Hepatocyte (in vitro differentiated cells): ENCODE results near the gene NRIP3.

Source experiments
- EZH2 ChIP-seq: fragments of 200-600 bp; sonication (generic); IDR thresholded peaks from 2 replicates; pipeline ENCODE4 v1.6.1; 2016; ENCODE audit warnings: antibody characterized with exemption, mild to moderate bottlenecking, borderline replicate concordance
- TF ChIP-seq, protein P1 (sequence below): fragments of 200-600 bp; sonication (generic); IDR thresholded peaks from 2 replicates; pipeline ENCODE4 v1.5.1; 2016; ENCODE audit warnings: antibody characterized with exemption, mild to moderate bottlenecking; ENCODE audit not compliant: poor library complexity

DNA sequence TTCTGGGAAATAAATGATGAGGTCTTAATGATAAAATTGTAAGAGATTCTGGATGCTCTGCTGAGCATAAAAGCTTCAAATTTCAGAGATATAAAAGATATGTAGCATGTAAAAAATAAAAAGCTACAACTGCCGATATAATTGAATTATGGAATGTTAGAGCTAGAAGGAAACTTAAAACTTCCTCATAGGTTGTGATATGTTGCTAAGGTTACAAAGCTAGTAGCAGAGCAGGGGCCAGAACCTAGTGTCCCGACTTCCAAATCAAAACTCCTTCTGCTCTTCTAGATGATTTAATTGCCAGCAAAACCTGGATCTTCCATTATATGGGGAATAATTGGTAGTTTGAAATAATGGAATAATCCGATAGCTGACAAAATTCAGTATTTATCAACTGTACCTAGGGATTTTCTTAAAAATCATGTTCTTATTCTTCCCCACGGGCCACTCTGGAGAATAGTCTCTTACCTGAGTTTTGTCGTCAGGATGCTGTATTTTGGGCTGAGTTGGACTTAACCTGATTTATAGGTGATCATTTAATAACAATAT, 61.2 kb downstream of the NRIP3 start, which contains the start of gene ASCL3:
- TF ChIP-seq, protein P1, sequence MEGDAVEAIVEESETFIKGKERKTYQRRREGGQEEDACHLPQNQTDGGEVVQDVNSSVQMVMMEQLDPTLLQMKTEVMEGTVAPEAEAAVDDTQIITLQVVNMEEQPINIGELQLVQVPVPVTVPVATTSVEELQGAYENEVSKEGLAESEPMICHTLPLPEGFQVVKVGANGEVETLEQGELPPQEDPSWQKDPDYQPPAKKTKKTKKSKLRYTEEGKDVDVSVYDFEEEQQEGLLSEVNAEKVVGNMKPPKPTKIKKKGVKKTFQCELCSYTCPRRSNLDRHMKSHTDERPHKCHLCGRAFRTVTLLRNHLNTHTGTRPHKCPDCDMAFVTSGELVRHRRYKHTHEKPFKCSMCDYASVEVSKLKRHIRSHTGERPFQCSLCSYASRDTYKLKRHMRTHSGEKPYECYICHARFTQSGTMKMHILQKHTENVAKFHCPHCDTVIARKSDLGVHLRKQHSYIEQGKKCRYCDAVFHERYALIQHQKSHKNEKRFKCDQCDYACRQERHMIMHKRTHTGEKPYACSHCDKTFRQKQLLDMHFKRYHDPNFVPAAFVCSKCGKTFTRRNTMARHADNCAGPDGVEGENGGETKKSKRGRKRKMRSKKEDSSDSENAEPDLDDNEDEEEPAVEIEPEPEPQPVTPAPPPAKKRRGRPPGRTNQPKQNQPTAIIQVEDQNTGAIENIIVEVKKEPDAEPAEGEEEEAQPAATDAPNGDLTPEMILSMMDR, result no peak
- no peak for TF ChIP-seq EZH2
